ENCODE results near the gene SERPINF2. TPM values are rescaled to one million over a fixed set of nuclear protein-coding genes. Genes with fewer than 3 reads are reported as not detected.
"Not testable (repeated sequence)": the region's sequence is repeated elsewhere in the genome, so short reads cannot be mapped to it uniquely, and the experiment has no call there.

Gene SERPINF2
- total and polyA plus RNA-seq, 10 donors = 1.6 to 7.9 (median 5.0) TPM

- H3K36me3 ChIP-seq = peaks cover 2 to 70% (median 28%) of the 10 kb centered on the region in 6 donors
- DNase-seq = peak; percentile 86
- no peaks in the 10 kb centered on the region for H3K27me3 ChIP-seq (replicated peaks in 1 of 7)
- H3K4me3 ChIP-seq = no peak overlapping the region
- intact Hi-C loops (cut with DNase I; ENCODE audit: low total_unique reads) = no loop called here
- TF ChIP-seq, protein P1, sequence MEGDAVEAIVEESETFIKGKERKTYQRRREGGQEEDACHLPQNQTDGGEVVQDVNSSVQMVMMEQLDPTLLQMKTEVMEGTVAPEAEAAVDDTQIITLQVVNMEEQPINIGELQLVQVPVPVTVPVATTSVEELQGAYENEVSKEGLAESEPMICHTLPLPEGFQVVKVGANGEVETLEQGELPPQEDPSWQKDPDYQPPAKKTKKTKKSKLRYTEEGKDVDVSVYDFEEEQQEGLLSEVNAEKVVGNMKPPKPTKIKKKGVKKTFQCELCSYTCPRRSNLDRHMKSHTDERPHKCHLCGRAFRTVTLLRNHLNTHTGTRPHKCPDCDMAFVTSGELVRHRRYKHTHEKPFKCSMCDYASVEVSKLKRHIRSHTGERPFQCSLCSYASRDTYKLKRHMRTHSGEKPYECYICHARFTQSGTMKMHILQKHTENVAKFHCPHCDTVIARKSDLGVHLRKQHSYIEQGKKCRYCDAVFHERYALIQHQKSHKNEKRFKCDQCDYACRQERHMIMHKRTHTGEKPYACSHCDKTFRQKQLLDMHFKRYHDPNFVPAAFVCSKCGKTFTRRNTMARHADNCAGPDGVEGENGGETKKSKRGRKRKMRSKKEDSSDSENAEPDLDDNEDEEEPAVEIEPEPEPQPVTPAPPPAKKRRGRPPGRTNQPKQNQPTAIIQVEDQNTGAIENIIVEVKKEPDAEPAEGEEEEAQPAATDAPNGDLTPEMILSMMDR (IDR thresholded peaks at IDR 0.05 in 8 of 11, conservative IDR thresholded peaks at IDR 0.05 in 3 of 11) = no peak
- TF ChIP-seq POLR2AphosphoS5 (IDR thresholded peaks at IDR 0.05) (peak; percentile 66 to 80 (median 80)), POLR2A (IDR thresholded peaks at IDR 0.05) (no peak)
- whole genome bisulfite sequencing, 5 donors = 60 to 71% (median 68%) methylated on average over 22 to 25 of the region's 25 CpGs
- peak overlapping the region; percentile 4 to 80 (median 67) for H3K27ac ChIP-seq
- no peaks in the 10 kb centered on the region for H3K9me3 ChIP-seq
- peaks cover 14 to 69% (median 56%) of the 10 kb centered on the region in 6 donors for H3K4me1 ChIP-seq
Measured at GRCh38 chr17:1736348-1737281, 6.1 kb upstream of the SERPINF2 start.

GRCh38 chr17:1737531-1738291 lies 5.0 kb upstream of the SERPINF2 start:
- intact Hi-C loops (cut with DNase I; ENCODE audit: low total_unique reads) = no loop called here
- peaks cover 14 to 59% (median 49%) of the 10 kb centered on the region in 6 donors for H3K4me1 ChIP-seq
- 82 to 94% (median 86%) methylated on average over 19 to 21 of the region's 21 CpGs for WGBS, 5 donors
- H3K36me3 ChIP-seq = peaks cover 2 to 59% (median 25%) of the 10 kb centered on the region in 6 donors
- DNase-seq = no peak
- peak overlapping the region; percentile 0 to 80 (median 67) for H3K27ac ChIP-seq
- H3K4me3 ChIP-seq = no peak overlapping the region
- TF ChIP-seq POLR2AphosphoS5 (IDR thresholded peaks at IDR 0.05) = peak; percentile 53 to 61 (median 55)
- TF ChIP-seq POLR2A (IDR thresholded peaks at IDR 0.05) = no peak
- no peaks in the 10 kb centered on the region for H3K27me3 ChIP-seq (replicated peaks in 1 of 7)
- no peaks in the 10 kb centered on the region for H3K9me3 ChIP-seq

GRCh38 chr17:1741899-1742298 lies 772 bp upstream of the SERPINF2 start:
- intact Hi-C loops (cut with DNase I; ENCODE audit: low total_unique reads); H3K9me3 ChIP-seq; DNase-seq; H3K27me3 ChIP-seq (replicated peaks in 1 of 7); H3K4me3 ChIP-seq: not testable (repeated sequence)
- peaks cover 0 to 27% (median 17%) of the 10 kb centered on the region in 6 donors for H3K4me1 ChIP-seq
- H3K27ac ChIP-seq = peak overlapping the region in 1 of 8 donors; percentile 32
- peaks cover 0 to 17% (median 11%) of the 10 kb centered on the region in 6 donors for H3K36me3 ChIP-seq
- 78 to 92% (median 91%) methylated on average over 6 to 7 of the region's 7 CpGs for WGBS, 5 donors

DNA sequence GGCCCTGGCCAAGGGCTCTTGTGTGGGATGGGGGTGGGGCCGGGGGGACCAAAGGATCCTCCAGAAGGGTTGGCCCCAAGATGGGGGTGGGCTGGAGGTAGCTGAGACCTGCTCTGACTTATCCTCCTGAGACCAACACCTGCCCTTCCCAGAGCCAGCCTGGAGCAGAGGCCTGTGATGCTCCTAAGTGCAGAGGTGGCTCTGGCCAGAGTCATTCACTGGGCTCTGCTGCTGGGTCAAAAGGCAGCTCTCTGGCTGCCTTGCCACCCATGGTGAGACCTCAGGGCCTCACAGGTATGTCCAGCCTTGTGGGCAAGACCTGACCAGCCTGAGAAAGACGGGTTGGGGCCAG lies 393 bp downstream of the SERPINF2 start:
- peaks cover 0 to 21% (median 9%) of the 10 kb centered on the region in 6 donors for H3K4me1 ChIP-seq
- peak overlapping the region in 2 of 8 donors; percentile 32 to 53 for H3K27ac ChIP-seq
- peaks cover 0 to 6% (median 2%) of the 10 kb centered on the region in 6 donors for H3K36me3 ChIP-seq
- no peak overlapping the region for H3K4me3 ChIP-seq
- WGBS, 5 donors = 82 to 100% (median 89%) methylated on average over 1 to 2 of the region's 2 CpGs
- intact Hi-C loops (cut with DNase I; ENCODE audit: low total_unique reads) = no loop called here
- H3K9me3 ChIP-seq = no peaks in the 10 kb centered on the region
- no peaks in the 10 kb centered on the region for H3K27me3 ChIP-seq (replicated peaks in 1 of 7)
- DNase-seq = no peak
- TF ChIP-seq POLR2AphosphoS5 (IDR thresholded peaks at IDR 0.05) = no peak
- TF ChIP-seq POLR2A (IDR thresholded peaks at IDR 0.05) = no peak
- TF ChIP-seq, protein P1 (IDR thresholded peaks at IDR 0.05 in 8 of 11, conservative IDR thresholded peaks at IDR 0.05 in 3 of 11) = no peak

All from spleen (tissue), 11 donors.